ENCODE measurements around the gene STEAP1B. TPM values are rescaled to one million over a fixed set of nuclear protein-coding genes. Genes with fewer than 3 reads are reported as not detected.

Gene STEAP1B
- 0.03 to 0.21 TPM (median 0.17 TPM) in 3 of 5 replicates, not detected in the others for total RNA-seq (2022; extraction: Qiagen RNA extraction; ENCODE audit: low read depth)

DNA sequence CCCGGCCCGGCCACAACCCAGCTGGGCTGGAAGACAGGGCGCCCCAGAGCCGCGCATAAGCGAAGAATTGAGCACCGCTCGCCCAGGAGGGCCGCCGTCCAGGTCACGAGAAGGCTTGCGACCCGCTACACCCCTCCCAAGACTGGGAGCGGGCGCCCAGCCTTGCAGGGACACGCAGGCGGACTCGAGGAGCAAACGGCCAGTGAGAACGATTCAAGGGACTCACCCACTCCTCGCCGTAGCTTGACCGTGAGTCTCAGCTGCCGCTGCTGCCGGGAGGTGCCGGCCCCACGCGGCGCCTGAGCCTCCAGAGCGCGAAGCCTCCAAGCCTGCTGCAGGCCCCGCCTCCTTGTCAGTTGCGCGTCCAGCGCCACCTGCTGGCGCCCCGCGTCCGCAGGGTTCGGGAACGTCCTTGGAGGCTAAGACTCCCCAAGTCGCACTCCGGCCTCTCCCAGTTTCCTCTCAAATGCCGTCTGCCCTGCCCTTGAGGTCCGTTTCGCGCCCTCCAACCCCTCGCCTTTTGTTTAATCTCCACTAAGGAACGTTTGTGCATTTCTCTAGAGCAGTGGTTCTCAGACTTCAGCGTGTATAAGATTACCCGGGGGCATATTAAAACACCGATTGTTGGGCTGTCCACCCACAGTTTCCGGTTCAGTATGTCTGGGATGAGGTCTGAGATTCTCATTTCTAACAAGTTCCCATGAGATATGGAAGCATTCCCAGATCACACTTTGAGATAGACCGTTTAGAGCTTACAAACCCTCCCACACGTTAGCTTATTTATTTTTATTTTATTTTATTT is at the start of gene STEAP1B:
TSS of gene STEAP1B (minus strand) at position 301 of the 802 bp plus-strand sequence. CDS start 5,333 bp downstream, outside the sequence.

Other genes with a start within 250 kb of the STEAP1B start
- gene RAPGEF5, start 143.0 kb downstream of the STEAP1B start, total RNA-seq (2022; extraction: Qiagen RNA extraction; ENCODE audit: low read depth), result 0.05 to 0.43 TPM (median 0.09 TPM) in 5 replicates
- gene IL6, start 227.0 kb upstream of the STEAP1B start, total RNA-seq (2022; extraction: Qiagen RNA extraction; ENCODE audit: low read depth), result 1.4 to 7.2 TPM (median 2.4 TPM) in 5 replicates

Measured in A549 treated with CpdA at 1 μM for 4 hours (cell line).